ENCODE data around the gene SVBP. TPM values are rescaled to one million over a fixed set of nuclear protein-coding genes. Genes with fewer than 3 reads are reported as not detected.

SVBP gene
- total and polyA plus RNA-seq, 2 of the 8 experiments (the other 6 are each of a cell fraction or from before 2014, with no cell fraction given): 29.7 to 30.2 TPM

DNA sequence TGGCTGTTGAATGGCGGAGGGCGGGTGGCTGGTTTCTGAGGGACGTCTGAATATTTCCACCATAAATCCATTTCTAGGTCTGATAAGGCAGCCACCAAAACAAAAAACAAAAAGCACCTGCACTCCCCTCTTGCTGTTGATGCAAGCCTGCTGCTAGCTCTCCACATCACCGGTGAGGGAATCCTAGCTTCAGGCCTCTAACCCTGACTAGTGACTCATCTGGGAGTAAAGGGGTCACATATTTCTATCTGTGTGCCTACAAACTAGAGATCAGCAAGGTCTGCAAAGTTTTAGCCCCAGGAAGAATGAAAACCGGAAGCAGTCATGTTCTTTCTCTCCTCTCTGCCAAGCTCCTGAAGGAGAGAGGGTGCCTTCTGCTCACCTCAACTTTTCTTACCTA lies 10.6 kb downstream of the SVBP start (continued):
- TF ChIP-seq GTF2F1 (IDR thresholded peaks at IDR 0.05; ENCODE audit: borderline replicate concordance, low read depth, low read length): no peak
- TF ChIP-seq, protein P1, sequence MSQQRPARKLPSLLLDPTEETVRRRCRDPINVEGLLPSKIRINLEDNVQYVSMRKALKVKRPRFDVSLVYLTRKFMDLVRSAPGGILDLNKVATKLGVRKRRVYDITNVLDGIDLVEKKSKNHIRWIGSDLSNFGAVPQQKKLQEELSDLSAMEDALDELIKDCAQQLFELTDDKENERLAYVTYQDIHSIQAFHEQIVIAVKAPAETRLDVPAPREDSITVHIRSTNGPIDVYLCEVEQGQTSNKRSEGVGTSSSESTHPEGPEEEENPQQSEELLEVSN (IDR thresholded peaks at IDR 0.05): no peak

Measured in H1 (cell line).